Uterus (tissue), 2 donors: ENCODE data around the gene PGAM5.

Source experiments
- CTCF ChIP-seq, 4 experiments: fragments of 200-600 bp in 2 of 4; fragments of 450-650 bp in 2 of 4; sonication (generic) in 2 of 4; IDR thresholded peaks; one replicate each; pipeline ENCODE4 v1.5.1; 2016 to 2019; ENCODE audit warnings: antibody characterized with exemption in 4 of 4, mild to moderate bottlenecking in 2 of 4, moderate library complexity in 1 of 4
- POLR2A ChIP-seq, 2 donors: fragments of 450-650 bp; IDR thresholded peaks; one replicate each; pipeline ENCODE4 v1.6.1; 2016; ENCODE audit warnings: antibody characterized with exemption in 2 of 2, mild to moderate bottlenecking in 1 of 2, moderate library complexity in 1 of 2

- TF ChIP-seq CTCF (IDR thresholded peaks at IDR 0.05) (no peak), POLR2A (IDR thresholded peaks at IDR 0.05) (no peak)
Measured at GRCh38 chr12:132715874-132716273, 5.2 kb downstream of the PGAM5 start.
